GM18505 (cell line): ENCODE data around the gene ZDHHC13.

ENCODE experiments used
- ATAC-seq: cut with Tn5 transposase; IDR thresholded peaks from one replicate; pipeline ENCODE4 v1.9.1; 2021; ENCODE audit not compliant: unreplicated experiment
- POLR2A ChIP-seq: IDR thresholded peaks from 4 replicates; pipeline ENCODE4 v1.6.1; 2011; ENCODE audit warnings: borderline replicate concordance; ENCODE audit not compliant: insufficient read depth, insufficient read length; ENCODE audit errors: extremely low read depth

ZDHHC13 gene

DNA sequence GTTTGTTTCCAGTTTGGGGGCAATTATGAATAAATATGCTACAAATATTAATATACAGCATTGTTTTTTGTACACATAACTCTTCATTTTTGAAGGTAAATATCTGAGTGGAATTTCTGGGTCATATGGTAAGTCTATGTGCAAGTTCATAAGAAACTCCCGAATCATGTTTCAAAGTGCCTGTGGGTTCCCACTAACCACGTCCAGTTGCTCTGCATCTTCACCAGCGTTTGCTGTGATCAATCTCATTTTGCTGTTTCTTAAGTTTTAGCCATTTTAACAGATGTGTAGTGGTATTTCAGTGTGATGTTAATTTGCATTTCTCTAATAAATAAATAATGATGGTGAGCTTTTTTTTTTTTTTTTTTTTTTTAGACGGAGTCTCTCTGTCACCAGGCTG is 99.1 kb downstream of the ZDHHC13 start:
- TF ChIP-seq POLR2A = no peak
- no peak for ATAC-seq

GRCh38 chr11:19216709-19217374 is 99.9 kb downstream of the ZDHHC13 start:
- no peak for TF ChIP-seq POLR2A
- ATAC-seq = no peak

GRCh38 chr11:19218216-19218615 is 101.2 kb downstream of the ZDHHC13 start:
- no peak for ATAC-seq
- TF ChIP-seq POLR2A = no peak

GRCh38 chr11:19218786-19219460 is 102.0 kb downstream of the ZDHHC13 start:
- no peak for TF ChIP-seq POLR2A

DNA sequence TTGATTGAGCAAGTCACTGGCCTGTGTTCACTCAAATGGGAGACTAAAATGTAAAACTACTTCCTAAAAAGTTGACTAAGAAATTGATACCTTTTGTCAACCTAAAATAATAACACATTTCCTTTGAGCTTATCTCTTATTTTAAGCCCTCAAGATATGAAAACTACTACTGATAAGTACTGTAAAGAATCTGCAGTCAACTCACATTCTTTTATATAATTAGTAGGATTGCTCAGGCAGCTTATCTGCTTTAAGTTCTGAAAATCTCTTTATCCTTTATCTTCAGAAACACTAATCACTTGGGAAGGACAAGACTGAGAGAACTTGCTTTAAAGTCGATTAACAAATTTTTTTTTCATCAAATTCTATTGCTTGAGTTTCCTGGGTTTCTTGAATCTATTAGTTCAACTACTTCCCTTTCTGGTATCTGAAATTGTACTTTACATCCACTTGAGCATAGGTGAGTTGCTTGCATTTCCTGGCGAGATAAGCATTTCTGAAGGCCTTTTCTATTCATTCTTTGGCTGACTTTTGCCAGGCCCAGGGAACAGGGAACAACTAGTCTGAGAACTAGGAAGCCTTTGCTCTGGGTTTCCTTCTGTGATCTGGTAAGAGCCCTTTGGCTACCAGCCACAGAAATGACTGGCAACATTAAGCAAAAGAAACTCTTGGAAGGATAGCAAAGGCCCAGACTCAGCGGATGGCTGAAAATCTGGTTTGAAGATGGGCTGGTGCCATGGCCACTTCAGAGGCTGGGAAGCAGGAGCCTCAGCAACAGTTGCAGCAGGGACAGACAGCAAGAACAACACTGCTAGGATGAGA is 104.1 kb downstream of the ZDHHC13 start:
- no peak for TF ChIP-seq POLR2A
- ATAC-seq = no peak

More at GRCh38 chr11:19218786-19219460, 102.0 kb downstream of the ZDHHC13 start:
- no peak for ATAC-seq

- ATAC-seq = no peak
- no peak for TF ChIP-seq POLR2A
Measured at GRCh38 chr11:19225123-19225522, 108.2 kb downstream of the ZDHHC13 start.

- no peak for TF ChIP-seq POLR2A
- ATAC-seq = no peak
Measured at GRCh38 chr11:19225581-19225980, 108.6 kb downstream of the ZDHHC13 start.
